Calu3 (cell line): Measurements from ENCODE around the gene WDTC1. TPM values are rescaled to one million over a fixed set of nuclear protein-coding genes. Genes with fewer than 3 reads are reported as not detected.
A peak's percentile ranks its signal among the peaks of the same experiment; 100 is the strongest.

Experiments
- BruUV-seq: library from RNA; stranded (reverse); fragments of 400-500 nt; replicated peaks from 2 replicates; lab custom pipeline; 2021; lab: Mats Ljungman, UMichigan
- CTCF ChIA-PET: fragments of 300-600 bp; sonication (Branson Sonifier 250); formaldehyde crosslinking; loops from one replicate; lab custom pipeline; 2022; ENCODE audit warnings: antibody characterized with exemption; lab: Charles Lee
- DNase-seq: peaks from one replicate; pipeline ENCODE4 v3.0.0; 2022
- H3K27ac Mint-ChIP-seq: one replicate; pipeline ENCODE4 v1.8.0; 2022; ENCODE audit warnings: mixed read lengths; ENCODE audit not compliant: unreplicated experiment
- H3K27me3 Mint-ChIP-seq: one replicate; pipeline ENCODE4 v1.8.0; 2022; ENCODE audit warnings: mixed read lengths; ENCODE audit not compliant: unreplicated experiment
- H3K36me3 Mint-ChIP-seq: one replicate; pipeline ENCODE4 v1.8.0; 2022; ENCODE audit warnings: mild to moderate bottlenecking, moderate library complexity, mixed read lengths; ENCODE audit not compliant: insufficient read depth, unreplicated experiment
- H3K4me1 Mint-ChIP-seq: one replicate; pipeline ENCODE4 v1.8.0; 2022; ENCODE audit warnings: mild to moderate bottlenecking, low read depth, mixed read lengths; ENCODE audit not compliant: unreplicated experiment
- H3K4me3 Mint-ChIP-seq: one replicate; pipeline ENCODE4 v1.8.0; 2022; ENCODE audit warnings: mild to moderate bottlenecking, low read depth, moderate library complexity, mixed read lengths; ENCODE audit not compliant: unreplicated experiment
- H3K9me3 Mint-ChIP-seq: one replicate; pipeline ENCODE4 v1.8.0; 2022; ENCODE audit warnings: low read depth, mixed read lengths; ENCODE audit not compliant: unreplicated experiment
- CTCF ChIP-seq: fragments of 200-600 bp; IDR thresholded peaks from one replicate; pipeline ENCODE4 v1.8.0; 2022; ENCODE audit warnings: antibody characterized with exemption; ENCODE audit not compliant: unreplicated experiment
- intact Hi-C: fragments of 100-400 bp; cut with micrococcal nuclease; formaldehyde crosslinking; loops from one replicate; pipeline ENCODE4 v1.10.0; 2022; ENCODE audit not compliant: unreplicated experiment
- total RNA-seq: library from RNA; stranded (reverse); gene quantifications from 2 replicates; pipeline ENCODE4 v1.2.3, GENCODE V29; 2022

WDTC1 gene
- total RNA-seq, 1 experiment from 2014 or later, result 10.8 TPM

DNA sequence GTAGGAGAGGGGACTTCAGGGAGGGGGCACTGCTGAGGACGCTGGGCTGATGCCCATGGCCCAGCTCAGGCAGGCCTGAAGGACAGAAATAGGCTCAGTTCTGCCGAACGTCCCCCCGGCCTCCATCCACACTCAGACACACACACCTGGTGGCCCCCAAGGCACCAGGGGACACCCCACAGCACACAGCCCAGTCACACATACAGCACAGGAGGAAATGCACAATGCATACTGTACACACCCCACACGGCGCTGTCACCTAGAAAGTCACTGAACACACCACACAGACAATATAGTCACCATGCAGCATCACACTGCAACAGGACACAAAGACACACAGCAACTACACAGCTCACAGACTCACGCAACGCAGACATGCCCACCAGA is 108.0 kb downstream of the WDTC1 start:
- peak overlapping the region; percentile 73 for H3K4me3 Mint-ChIP-seq
- intact Hi-C loops, result no loop called here
- H3K27ac Mint-ChIP-seq, result peak overlapping the region; percentile 34
- DNase-seq, result no peak
- TF ChIP-seq CTCF, result no peak
- H3K4me1 Mint-ChIP-seq, result peaks cover 32% of the 10 kb centered on the region
- no TSS peak for BruUV-seq
- H3K27me3 Mint-ChIP-seq, result no peaks in the 10 kb centered on the region
- peaks cover 36% of the 10 kb centered on the region for H3K36me3 Mint-ChIP-seq
- H3K9me3 Mint-ChIP-seq, result no peaks in the 10 kb centered on the region
- CTCF ChIA-PET, result interaction anchor here (1.2 to 2.1 kb wide), 3 partner anchors 10 to 46 kb away, joined by 4 to 6 read pairs (median 5); no protein-coding TSS in a partner anchor

DNA sequence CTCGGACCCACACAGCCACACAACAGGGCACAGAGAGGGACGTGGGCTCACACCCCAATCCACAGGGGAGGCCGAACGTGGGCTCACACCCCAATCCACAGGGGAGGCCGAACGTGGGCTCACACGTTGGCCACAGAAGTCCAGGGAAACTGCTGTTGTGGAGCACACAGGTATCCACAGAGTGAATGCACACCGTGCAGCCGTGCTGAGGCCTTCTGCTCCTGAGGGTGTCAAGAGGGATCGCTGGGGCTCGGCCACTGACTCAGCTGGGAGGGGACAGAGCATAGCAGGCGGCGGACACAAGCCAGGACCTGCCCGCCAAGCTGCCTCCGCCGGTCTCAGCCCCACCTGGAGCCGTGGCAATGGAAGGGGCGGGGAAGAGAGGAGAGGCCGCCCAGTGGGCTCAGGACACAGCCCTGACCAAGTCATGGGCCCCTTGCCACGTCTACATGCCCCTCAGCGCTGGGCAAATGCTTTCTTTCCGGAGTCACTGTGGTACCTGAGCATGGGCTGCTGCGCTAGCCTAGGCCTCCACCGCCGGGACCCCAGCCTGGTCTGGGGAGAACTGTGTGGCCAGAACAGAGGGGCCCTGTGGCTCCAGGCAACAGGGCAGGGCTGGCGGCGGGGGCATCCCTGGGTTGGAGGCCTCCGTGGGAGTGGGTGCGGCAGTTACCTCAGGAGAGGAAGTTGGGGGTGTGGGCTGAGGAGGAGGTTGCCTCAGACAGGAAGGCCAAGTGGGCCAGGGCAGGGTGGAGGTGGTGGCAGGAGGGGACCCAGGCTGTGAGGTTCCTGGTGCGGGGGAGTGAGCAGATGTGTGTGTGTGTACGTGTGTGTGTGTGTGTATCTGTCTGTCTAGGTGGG is 108.6 kb downstream of the WDTC1 start:
- DNase-seq, result peak; percentile 51
- H3K9me3 Mint-ChIP-seq, result no peaks in the 10 kb centered on the region
- H3K27ac Mint-ChIP-seq, result peak overlapping the region; percentile 34
- intact Hi-C loops, result no loop called here
- no peak for TF ChIP-seq CTCF
- BruUV-seq, result no TSS peak
- H3K4me1 Mint-ChIP-seq, result peaks cover 38% of the 10 kb centered on the region
- no peaks in the 10 kb centered on the region for H3K27me3 Mint-ChIP-seq
- peaks cover 40% of the 10 kb centered on the region for H3K36me3 Mint-ChIP-seq
- CTCF ChIA-PET, result interaction anchor here (1.2 to 2.1 kb wide), 3 partner anchors 10 to 45 kb away, joined by 4 to 6 read pairs (median 5); no protein-coding TSS in a partner anchor
- H3K4me3 Mint-ChIP-seq, result peak overlapping the region; percentile 73

DNA sequence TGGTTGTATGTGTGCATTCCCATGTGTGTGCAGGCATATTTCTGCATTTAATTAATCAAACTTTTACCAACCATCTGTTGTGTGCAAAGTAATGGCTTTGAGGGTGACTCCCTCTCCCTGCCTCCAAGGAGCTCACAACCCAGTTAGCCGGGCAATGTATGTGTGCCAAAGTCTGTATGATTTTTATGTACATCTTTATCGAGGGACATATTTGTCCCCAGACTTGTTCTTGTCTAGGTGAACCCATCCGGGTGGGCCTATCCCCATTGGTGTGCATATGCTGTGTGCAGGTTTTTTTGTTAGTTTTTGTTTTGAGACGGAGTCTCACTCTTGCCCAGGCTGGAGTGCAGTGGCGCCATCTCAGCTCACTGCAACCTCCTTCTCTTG is 109.2 kb downstream of the WDTC1 start:
- no peaks in the 10 kb centered on the region for H3K27me3 Mint-ChIP-seq
- no peak for TF ChIP-seq CTCF
- intact Hi-C loops, result no loop called here
- CTCF ChIA-PET, result interaction anchor here (2.1 kb wide), 1 partner anchor 11 kb away, joined by 5 read pairs; no protein-coding TSS in a partner anchor
- DNase-seq, result no peak
- peaks cover 41% of the 10 kb centered on the region for H3K4me1 Mint-ChIP-seq
- H3K9me3 Mint-ChIP-seq, result no peaks in the 10 kb centered on the region
- peaks cover 42% of the 10 kb centered on the region for H3K36me3 Mint-ChIP-seq
- H3K4me3 Mint-ChIP-seq, result peak overlapping the region; percentile 73
- no TSS peak for BruUV-seq
- H3K27ac Mint-ChIP-seq, result no peak overlapping the region

DNA sequence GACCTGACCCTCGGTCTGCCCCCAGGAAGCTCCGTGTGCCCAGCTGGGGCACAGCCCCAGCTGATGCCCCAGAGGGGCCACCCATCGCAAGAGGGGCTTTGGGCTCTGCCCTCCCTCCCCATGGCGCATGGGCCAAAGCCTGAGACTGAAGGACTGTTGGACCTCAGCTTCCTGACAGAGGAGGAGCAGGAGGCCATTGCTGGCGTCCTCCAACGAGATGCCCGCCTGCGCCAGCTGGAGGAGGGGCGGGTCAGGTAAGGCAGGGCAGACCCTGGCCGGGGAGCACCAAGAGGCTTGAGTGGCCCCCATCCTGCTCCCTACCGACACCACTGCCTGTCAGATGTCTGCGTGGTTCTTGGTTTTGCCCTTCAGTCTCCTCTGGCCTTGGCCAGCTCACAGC is 110.8 kb downstream of the WDTC1 start:
- H3K36me3 Mint-ChIP-seq, result peaks cover 48% of the 10 kb centered on the region
- no peak for TF ChIP-seq CTCF
- H3K4me3 Mint-ChIP-seq, result no peak overlapping the region
- no peak overlapping the region for H3K27ac Mint-ChIP-seq
- no peaks in the 10 kb centered on the region for H3K9me3 Mint-ChIP-seq
- DNase-seq, result no peak
- intact Hi-C loops, result no loop called here
- H3K27me3 Mint-ChIP-seq, result no peaks in the 10 kb centered on the region
- H3K4me1 Mint-ChIP-seq, result peaks cover 34% of the 10 kb centered on the region
- CTCF ChIA-PET, result interaction anchor here (1.0 kb wide), 1 partner anchor 20 kb away, joined by 7 read pairs; no protein-coding TSS in a partner anchor
- no TSS peak for BruUV-seq
